ENCODE results near the gene OCA2.

The OCA2 gene

DNA sequence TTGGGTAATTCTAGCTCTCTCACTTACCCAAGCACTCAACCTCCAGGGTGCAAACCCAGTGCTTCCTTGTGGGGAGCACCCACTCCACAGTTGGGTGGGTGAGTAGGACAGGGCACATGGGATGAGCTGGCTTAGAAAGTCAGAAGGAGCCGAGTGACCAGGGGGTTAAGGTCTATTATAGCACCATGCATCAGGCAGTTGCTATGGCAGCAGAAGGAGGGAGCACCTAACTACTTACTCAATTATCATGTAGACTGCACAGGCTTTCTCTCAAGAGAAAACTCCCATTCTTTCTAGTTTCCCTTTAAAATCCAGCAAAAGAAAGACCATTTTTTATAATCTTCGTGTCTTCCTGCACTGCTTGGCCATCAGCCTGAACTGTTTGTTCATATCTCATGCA is 163.0 kb downstream of the OCA2 start:
- no peak for DNase-seq (ENCODE audit: low read depth)
- TF ChIP-seq CTCF (IDR thresholded peaks at IDR 0.05; ENCODE audit: low read length, missing control alignments), result no peak
- no peak overlapping the region for H3K4me3 ChIP-seq (replicated peaks; ENCODE audit: low read depth, low read length)

- no peak for DNase-seq (ENCODE audit: low read depth)
- TF ChIP-seq CTCF (IDR thresholded peaks at IDR 0.05; ENCODE audit: low read length, missing control alignments), result no peak
- no peak overlapping the region for H3K4me3 ChIP-seq (replicated peaks; ENCODE audit: low read depth, low read length)
Observed at GRCh38 chr15:27935328-27935727, 163.8 kb downstream of the OCA2 start.

GRCh38 chr15:27934782-27935181 is 164.3 kb downstream of the OCA2 start:
- no peak for TF ChIP-seq CTCF (IDR thresholded peaks at IDR 0.05; ENCODE audit: low read length, missing control alignments)
- no peak for DNase-seq (ENCODE audit: low read depth)
- H3K4me3 ChIP-seq (replicated peaks; ENCODE audit: low read depth, low read length), result no peak overlapping the region

- no peak for DNase-seq (ENCODE audit: low read depth)
- TF ChIP-seq CTCF (IDR thresholded peaks at IDR 0.05; ENCODE audit: low read length, missing control alignments), result no peak
- H3K4me3 ChIP-seq (replicated peaks; ENCODE audit: low read depth, low read length), result no peak overlapping the region
Observed at GRCh38 chr15:27933562-27933961, 165.6 kb downstream of the OCA2 start.

GRCh38 chr15:27932600-27932999 is 166.5 kb downstream of the OCA2 start:
- H3K4me3 ChIP-seq (replicated peaks; ENCODE audit: low read depth, low read length), result no peak overlapping the region
- no peak for TF ChIP-seq CTCF (IDR thresholded peaks at IDR 0.05; ENCODE audit: low read length, missing control alignments)
- DNase-seq (ENCODE audit: low read depth), result no peak

- DNase-seq (ENCODE audit: low read depth), result no peak
- no peak for TF ChIP-seq CTCF (IDR thresholded peaks at IDR 0.05; ENCODE audit: low read length, missing control alignments)
Observed at GRCh38 chr15:27928386-27928785, 170.7 kb downstream of the OCA2 start.

GRCh38 chr15:27912283-27912682 is 186.8 kb downstream of the OCA2 start:
- no peak for DNase-seq (ENCODE audit: low read depth)
- TF ChIP-seq CTCF (IDR thresholded peaks at IDR 0.05; ENCODE audit: low read length, missing control alignments), result no peak
- H3K4me3 ChIP-seq (replicated peaks; ENCODE audit: low read depth, low read length), result no peak overlapping the region

More at GRCh38 chr15:27928386-27928785, 170.7 kb downstream of the OCA2 start:
- no peak overlapping the region for H3K4me3 ChIP-seq (replicated peaks; ENCODE audit: low read depth, low read length)

Data from fibroblast of pulmonary artery (primary cell).